Thymus (tissue), 11 donors: ENCODE results near the gene IL4. TPM values are rescaled to one million over a fixed set of nuclear protein-coding genes. Genes with fewer than 3 reads are reported as not detected.

Experiments
- DNase-seq, 9 donors: peaks; one replicate each; pipeline ENCODE4 v3.0.0-alpha.2; 2013; ENCODE audit warnings: low spot score in 9 of 9, low read depth in 6 of 9, missing footprints in 1 of 9
- H3K27ac ChIP-seq, 2 donors: one replicate each; pipeline ENCODE4 v1.5.1; 2013; ENCODE audit warnings: control low read depth in 1 of 2, low read depth in 1 of 2, low read length in 1 of 2, mild to moderate bottlenecking in 1 of 2, moderate library complexity in 1 of 2
- H3K27me3 ChIP-seq, 2 donors: one replicate each; pipeline ENCODE4 v1.5.1; 2013; ENCODE audit warnings: low read length in 1 of 2; ENCODE audit not compliant: control insufficient read depth in 2 of 2, insufficient read depth in 1 of 2
- H3K36me3 ChIP-seq, 2 donors: one replicate each; pipeline ENCODE4 v1.5.1; 2013; ENCODE audit warnings: low read length in 1 of 2, mild to moderate bottlenecking in 1 of 2, moderate library complexity in 1 of 2; ENCODE audit not compliant: control insufficient read depth in 2 of 2, insufficient read depth in 2 of 2
- H3K4me1 ChIP-seq, 2 donors: one replicate each; pipeline ENCODE4 v1.5.1; 2013; ENCODE audit warnings: low read length in 2 of 2; ENCODE audit not compliant: control insufficient read depth in 2 of 2, insufficient read depth in 2 of 2
- H3K4me3 ChIP-seq, 2 donors: one replicate each; pipeline ENCODE4 v1.5.1; 2013; ENCODE audit warnings: low read length in 2 of 2, control low read depth in 1 of 2, mild to moderate bottlenecking in 1 of 2
- H3K9me3 ChIP-seq, 2 donors: one replicate each; pipeline ENCODE4 v1.5.1; 2013; ENCODE audit warnings: low read length in 1 of 2, mild to moderate bottlenecking in 1 of 2; ENCODE audit not compliant: control insufficient read depth in 2 of 2, insufficient read depth in 1 of 2
- WGBS: extraction: QIAGEN DNeasy Blood & Tissue Kit; methylation state at CpG from one replicate; pipeline ENCODE4 v1.1.7; 2013; 5-methylcytosine and 5-hydroxymethylcytosine counted together
- polyA plus RNA-seq: library from polyadenylated mRNA; stranded (reverse); fragments of 200-250 nt; gene quantifications from one replicate; pipeline ENCODE4 v1.2.3, GENCODE V29; 2013
- total RNA-seq: library from RNA; stranded (reverse); fragments of 120-200 nt; gene quantifications from one replicate; pipeline ENCODE4 v1.2.4, GENCODE V29; 2013
- donor health status: healthy.

The IL4 gene
- total and polyA plus RNA-seq, 2 donors: 0.59 to 4.5 TPM

GRCh38 chr5:132641241-132641723 is 32.5 kb upstream of the IL4 start:
- H3K27me3 ChIP-seq: no peaks in the 10 kb centered on the region
- no peak overlapping the region for H3K4me3 ChIP-seq
- H3K9me3 ChIP-seq: no peaks in the 10 kb centered on the region
- H3K27ac ChIP-seq: no peak overlapping the region
- no peak for DNase-seq
- 98% methylated on average over 3 of the region's 3 CpGs for WGBS
- no peaks in the 10 kb centered on the region for H3K4me1 ChIP-seq
- peaks cover 41 to 52% of the 10 kb centered on the region in 2 donors for H3K36me3 ChIP-seq

GRCh38 chr5:132641841-132642240 is 31.9 kb upstream of the IL4 start:
- no peaks in the 10 kb centered on the region for H3K9me3 ChIP-seq
- H3K36me3 ChIP-seq: peaks cover 41 to 49% of the 10 kb centered on the region in 2 donors
- DNase-seq: no peak
- H3K4me1 ChIP-seq: no peaks in the 10 kb centered on the region
- H3K27ac ChIP-seq: no peak overlapping the region
- no peak overlapping the region for H3K4me3 ChIP-seq
- 98% methylated on average over 3 of the region's 3 CpGs for WGBS
- no peaks in the 10 kb centered on the region for H3K27me3 ChIP-seq

GRCh38 chr5:132644177-132644576 is 29.6 kb upstream of the IL4 start:
- no peak for DNase-seq
- no peaks in the 10 kb centered on the region for H3K4me1 ChIP-seq
- H3K4me3 ChIP-seq: no peak overlapping the region
- H3K9me3 ChIP-seq: no peaks in the 10 kb centered on the region
- peaks cover 26 to 31% of the 10 kb centered on the region in 2 donors for H3K36me3 ChIP-seq
- H3K27ac ChIP-seq: no peak overlapping the region
- H3K27me3 ChIP-seq: no peaks in the 10 kb centered on the region

GRCh38 chr5:132646583-132647266 is 27.1 kb upstream of the IL4 start:
- Histone ChIP-seq H3K27ac (no peak overlapping the region), H3K9me3 (no peaks in the 10 kb centered on the region), H3K27me3 (no peaks in the 10 kb centered on the region), H3K36me3 (peaks cover 13% of the 10 kb centered on the region in 2 donors), H3K4me3 (no peak overlapping the region), H3K4me1 (no peaks in the 10 kb centered on the region)
- DNase-seq: no peak
- WGBS: 98% methylated on average over 11 of the region's 11 CpGs

GRCh38 chr5:132647473-132647872 is 26.3 kb upstream of the IL4 start:
- Histone ChIP-seq H3K27me3 (no peaks in the 10 kb centered on the region), H3K4me1 (no peaks in the 10 kb centered on the region), H3K4me3 (no peak overlapping the region), H3K36me3 (peaks cover 7 to 8% of the 10 kb centered on the region in 2 donors), H3K9me3 (no peaks in the 10 kb centered on the region), H3K27ac (no peak overlapping the region)
- DNase-seq: no peak
- WGBS: 98% methylated on average over 2 of the region's 2 CpGs

- DNase-seq: no peak
- no peak overlapping the region for H3K27ac ChIP-seq
- H3K4me3 ChIP-seq: no peak overlapping the region
- no peaks in the 10 kb centered on the region for H3K4me1 ChIP-seq
- no peaks in the 10 kb centered on the region for H3K9me3 ChIP-seq
- H3K36me3 ChIP-seq: peaks cover 0 to under 1% of the 10 kb centered on the region in 2 donors
- 97% methylated on average over 1 of the region's 1 CpG for WGBS
- no peaks in the 10 kb centered on the region for H3K27me3 ChIP-seq
Observed at GRCh38 chr5:132648355-132648754, 25.4 kb upstream of the IL4 start.

GRCh38 chr5:132651838-132652469 is 21.8 kb upstream of the IL4 start:
- no peak for DNase-seq
- no peak overlapping the region for H3K4me3 ChIP-seq
- H3K27ac ChIP-seq: no peak overlapping the region
- peaks cover 11% of the 10 kb centered on the region in 2 donors for H3K4me1 ChIP-seq
- no peaks in the 10 kb centered on the region for H3K9me3 ChIP-seq
- 98% methylated on average over 4 of the region's 4 CpGs for WGBS
- no peaks in the 10 kb centered on the region for H3K36me3 ChIP-seq
- H3K27me3 ChIP-seq: peaks cover 0 to 22% of the 10 kb centered on the region in 2 donors

GRCh38 chr5:132653716-132654115 is 20.1 kb upstream of the IL4 start:
- Histone ChIP-seq H3K9me3 (no peaks in the 10 kb centered on the region), H3K27ac (no peak overlapping the region), H3K27me3 (peaks cover 0 to 25% of the 10 kb centered on the region in 2 donors), H3K36me3 (no peaks in the 10 kb centered on the region), H3K4me1 (peaks cover 11 to 17% of the 10 kb centered on the region in 2 donors), H3K4me3 (no peak overlapping the region)
- DNase-seq: no peak
- WGBS: 69% methylated on average over 7 of the region's 7 CpGs
